H9 (cell line): ENCODE measurements around the gene TRIAP1. TPM values are rescaled to one million over a fixed set of nuclear protein-coding genes. Genes with fewer than 3 reads are reported as not detected.

Source experiments
- DNase-seq: peaks from one replicate; pipeline ENCODE4 v3.0.0-alpha.2; 2017
- H2AFZ ChIP-seq: one replicate; pipeline ENCODE4 v1.6.1; 2013; ENCODE audit warnings: mild to moderate bottlenecking, low read length, control low read depth, moderate library complexity
- H2AK5ac ChIP-seq: 2 replicates; pipeline ENCODE4 v1.6.1; 2013; ENCODE audit warnings: low read length, control low read depth, mixed read lengths; ENCODE audit not compliant: insufficient read length
- H2BK120ac ChIP-seq: one replicate; pipeline ENCODE4 v1.6.1; 2013; ENCODE audit warnings: low read depth, mild to moderate bottlenecking, low read length, control low read depth, inconsistent platforms; ENCODE audit not compliant: poor library complexity, severe bottlenecking
- H2BK12ac ChIP-seq: 2 replicates; pipeline ENCODE4 v1.6.1; 2013; ENCODE audit warnings: low read length, control low read depth, mixed read lengths, low read depth; ENCODE audit not compliant: insufficient read length
- H2BK15ac ChIP-seq: 2 replicates; pipeline ENCODE4 v1.6.1; 2013; ENCODE audit warnings: low read depth, low read length, control low read depth
- H2BK20ac ChIP-seq: one replicate; pipeline ENCODE4 v1.6.1; 2013; ENCODE audit warnings: low read depth, mild to moderate bottlenecking, low read length, control low read depth, inconsistent platforms; ENCODE audit not compliant: poor library complexity, severe bottlenecking
- H2BK5ac ChIP-seq: 2 replicates; pipeline ENCODE4 v1.6.1; 2013; ENCODE audit warnings: low read length, control low read depth, mixed read lengths; ENCODE audit not compliant: insufficient read length
- H3K14ac ChIP-seq: 2 replicates; pipeline ENCODE4 v1.6.1; 2013; ENCODE audit warnings: low read length, control low read depth; ENCODE audit not compliant: insufficient read depth
- H3K18ac ChIP-seq: 2 replicates; pipeline ENCODE4 v1.6.1; 2013; ENCODE audit warnings: low read depth, mild to moderate bottlenecking, mixed read lengths, low read length, control low read depth; ENCODE audit not compliant: insufficient read length
- H3K23ac ChIP-seq: 2 replicates; pipeline ENCODE4 v1.6.1; 2013; ENCODE audit warnings: low read length, control low read depth, mixed read lengths, low read depth; ENCODE audit not compliant: insufficient read length
- H3K23me2 ChIP-seq: 2 replicates; pipeline ENCODE4 v1.6.1; 2013; ENCODE audit warnings: low read depth, mild to moderate bottlenecking, mixed read lengths, low read length, control low read depth; ENCODE audit not compliant: insufficient read length, poor library complexity, severe bottlenecking
- H3K27ac ChIP-seq: 2 replicates; pipeline ENCODE4 v1.5.1; 2013; ENCODE audit warnings: low read length, control low read depth, mixed read lengths, low read depth; ENCODE audit not compliant: insufficient read length
- H3K27me3 ChIP-seq: 2 replicates; pipeline ENCODE4 v1.6.1; 2013; ENCODE audit warnings: low read length, control low read depth, inconsistent platforms; ENCODE audit not compliant: insufficient read depth
- H3K4ac ChIP-seq: 2 replicates; pipeline ENCODE4 v1.6.1; 2013; ENCODE audit warnings: low read depth, mild to moderate bottlenecking, control low read depth, inconsistent platforms, low read length, moderate library complexity
- H3K4me1 ChIP-seq: 2 replicates; pipeline ENCODE4 v1.6.1; 2013; ENCODE audit warnings: low read length, control low read depth, inconsistent platforms; ENCODE audit not compliant: insufficient read depth
- H3K4me2 ChIP-seq: 2 replicates; pipeline ENCODE4 v1.6.1; 2013; ENCODE audit warnings: low read length, control low read depth, mixed read lengths; ENCODE audit not compliant: insufficient read length, insufficient read depth
- H3K56ac ChIP-seq: 2 replicates; pipeline ENCODE4 v1.6.1; 2013; ENCODE audit warnings: low read depth, mild to moderate bottlenecking, mixed read lengths, low read length, control low read depth; ENCODE audit not compliant: insufficient read length
- H3K79me1 ChIP-seq: 2 replicates; pipeline ENCODE4 v1.6.1; 2013; ENCODE audit warnings: low read depth, mild to moderate bottlenecking, moderate library complexity, low read length, control low read depth, inconsistent platforms; ENCODE audit not compliant: insufficient read depth, poor library complexity, severe bottlenecking
- H3K79me2 ChIP-seq: 2 replicates; pipeline ENCODE4 v1.6.1; 2013; ENCODE audit warnings: low read length, control low read depth, inconsistent platforms; ENCODE audit not compliant: insufficient read depth
- H3K9ac ChIP-seq: 2 replicates; pipeline ENCODE4 v1.6.1; 2013; ENCODE audit warnings: low read length, control low read depth, mixed read lengths; ENCODE audit not compliant: insufficient read length; ENCODE audit errors: extremely low read depth
- H3K9me3 ChIP-seq: one replicate; pipeline ENCODE4 v1.6.1; 2013; ENCODE audit warnings: low read depth, low read length, inconsistent platforms; ENCODE audit not compliant: control insufficient read depth
- H3T11ph ChIP-seq: one replicate; pipeline ENCODE4 v1.6.1; 2013; ENCODE audit warnings: mild to moderate bottlenecking, low read length, control low read depth, inconsistent platforms
- H4K20me1 ChIP-seq: one replicate; pipeline ENCODE4 v1.6.1; 2013; ENCODE audit not compliant: control insufficient read depth, insufficient read length, insufficient read depth
- H4K5ac ChIP-seq: 2 replicates; pipeline ENCODE4 v1.6.1; 2013; ENCODE audit warnings: low read depth, mild to moderate bottlenecking, mixed read lengths, low read length, control low read depth; ENCODE audit not compliant: insufficient read length
- H4K8ac ChIP-seq: replicated peaks from 2 replicates; pipeline ENCODE4 v1.6.1; 2013; ENCODE audit warnings: low read length, control low read depth, mixed read lengths, low read depth; ENCODE audit not compliant: insufficient read length
- H4K91ac ChIP-seq: 2 replicates; pipeline ENCODE4 v1.6.1; 2013; ENCODE audit warnings: low read depth, mild to moderate bottlenecking, moderate library complexity, mixed read lengths, low read length, control low read depth; ENCODE audit not compliant: insufficient read length
- H3K27ac Mint-ChIP-seq, 3 experiments: 2 replicates in 2 of 3; 3 replicates in 1 of 3; pipeline ENCODE4 v1.8.0; 2020 to 2021; ENCODE audit warnings: mixed read lengths in 3 of 3, mild to moderate bottlenecking in 1 of 3, moderate library complexity in 1 of 3
- H3K27me3 Mint-ChIP-seq: 2 replicates; pipeline ENCODE4 v1.8.0; 2021; ENCODE audit warnings: low read depth, mild to moderate bottlenecking, moderate library complexity, mixed read lengths
- H3K36me3 Mint-ChIP-seq, 3 experiments: 2 replicates in 2 of 3; 3 replicates in 1 of 3; pipeline ENCODE4 v1.8.0; 2020 to 2021; ENCODE audit warnings: low read depth in 3 of 3, mixed read lengths in 3 of 3; ENCODE audit not compliant: insufficient read depth in 1 of 3
- H3K4me1 Mint-ChIP-seq, 2 experiments: 2 replicates each; pipeline ENCODE4 v1.8.0; 2020; ENCODE audit warnings: mixed read lengths in 2 of 2
- H3K4me3 Mint-ChIP-seq, 2 experiments: 2 replicates in 1 of 2; 3 replicates in 1 of 2; pipeline ENCODE4 v1.8.0; 2020 to 2021; ENCODE audit warnings: mild to moderate bottlenecking in 2 of 2, mixed read lengths in 2 of 2, moderate library complexity in 1 of 2
- H3K9me3 Mint-ChIP-seq, 2 experiments: 2 replicates in 1 of 2; 3 replicates in 1 of 2; pipeline ENCODE4 v1.8.0; 2020; ENCODE audit warnings: mild to moderate bottlenecking in 2 of 2, mixed read lengths in 2 of 2, moderate library complexity in 1 of 2
- WGBS: extraction: QIAGEN DNeasy Blood & Tissue Kit; methylation state at CpG from one replicate; pipeline ENCODE4 v1.1.7; 2013; ENCODE audit warnings: missing lambda C conversion rate, low lambda C conversion rate, mixed read lengths; ENCODE audit not compliant: insufficient read length; ENCODE audit errors: extremely low coverage; 5-methylcytosine and 5-hydroxymethylcytosine counted together
- total RNA-seq: library from RNA; stranded (reverse); gene quantifications from 2 replicates; pipeline ENCODE4 v1.2.1, GENCODE V29; 2021
- TF ChIP-seq, protein P1 (sequence below): fragments of 200-600 bp; sonication (generic); conservative IDR thresholded peaks from 3 replicates; pipeline ENCODE4 v1.8.0; 2021; ENCODE audit warnings: antibody characterized with exemption, mild to moderate bottlenecking

Gene TRIAP1
- total RNA-seq, 1 experiment from 2014 or later = 70.4 TPM

DNA sequence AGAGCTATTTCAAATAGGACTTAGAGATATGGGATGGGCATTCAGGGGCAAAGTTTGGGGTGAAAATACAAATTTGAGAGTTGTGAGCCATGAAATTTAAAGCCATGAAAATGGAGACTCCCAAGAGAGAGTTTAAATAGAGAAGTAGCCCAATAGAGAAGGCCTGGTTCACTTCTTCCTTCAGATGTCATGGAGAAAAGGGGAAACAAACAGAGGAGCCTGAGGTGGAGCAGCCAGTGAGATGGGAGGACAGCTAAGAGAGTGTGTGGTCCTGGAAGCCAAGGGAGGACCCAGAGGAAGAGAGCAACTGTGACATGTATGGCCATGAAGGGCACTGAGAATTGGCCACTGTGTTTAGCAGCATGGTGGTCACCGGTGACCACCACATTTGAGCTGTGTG lies 37.4 kb upstream of the TRIAP1 start:
- Histone ChIP-seq H2BK15ac (no peak overlapping the region), H2BK120ac (no peak overlapping the region), H3K56ac (no peak overlapping the region), H3T11ph (no peak overlapping the region), H3K79me2 (no peaks in the 10 kb centered on the region), H3K27me3 (no peaks in the 10 kb centered on the region), H4K8ac (no peak overlapping the region), H3K79me1 (no peaks in the 10 kb centered on the region), H3K9me3 (no peaks in the 10 kb centered on the region), H3K4me2 (no peak overlapping the region), H3K4ac (no peak overlapping the region), H3K4me1 (no peaks in the 10 kb centered on the region; the same call in 1 of the 2 replicates), H3K23ac (no peak overlapping the region), H3K23me2 (no peaks in the 10 kb centered on the region), H2BK12ac (no peak overlapping the region), H2BK5ac (no peak overlapping the region), H2BK20ac (no peak overlapping the region), H3K27ac (no peak overlapping the region), H3K18ac (no peak overlapping the region), H2AK5ac (no peak overlapping the region), H4K5ac (no peak overlapping the region), H2AFZ (no peak overlapping the region), H4K20me1 (no peaks in the 10 kb centered on the region), H3K9ac (no peak overlapping the region), H3K14ac (no peak overlapping the region), H4K91ac (no peak overlapping the region)
- H3K4me3 Mint-ChIP-seq = no peak overlapping the region
- no peaks in the 10 kb centered on the region for H3K27me3 Mint-ChIP-seq
- no peak for DNase-seq
- TF ChIP-seq, protein P1, sequence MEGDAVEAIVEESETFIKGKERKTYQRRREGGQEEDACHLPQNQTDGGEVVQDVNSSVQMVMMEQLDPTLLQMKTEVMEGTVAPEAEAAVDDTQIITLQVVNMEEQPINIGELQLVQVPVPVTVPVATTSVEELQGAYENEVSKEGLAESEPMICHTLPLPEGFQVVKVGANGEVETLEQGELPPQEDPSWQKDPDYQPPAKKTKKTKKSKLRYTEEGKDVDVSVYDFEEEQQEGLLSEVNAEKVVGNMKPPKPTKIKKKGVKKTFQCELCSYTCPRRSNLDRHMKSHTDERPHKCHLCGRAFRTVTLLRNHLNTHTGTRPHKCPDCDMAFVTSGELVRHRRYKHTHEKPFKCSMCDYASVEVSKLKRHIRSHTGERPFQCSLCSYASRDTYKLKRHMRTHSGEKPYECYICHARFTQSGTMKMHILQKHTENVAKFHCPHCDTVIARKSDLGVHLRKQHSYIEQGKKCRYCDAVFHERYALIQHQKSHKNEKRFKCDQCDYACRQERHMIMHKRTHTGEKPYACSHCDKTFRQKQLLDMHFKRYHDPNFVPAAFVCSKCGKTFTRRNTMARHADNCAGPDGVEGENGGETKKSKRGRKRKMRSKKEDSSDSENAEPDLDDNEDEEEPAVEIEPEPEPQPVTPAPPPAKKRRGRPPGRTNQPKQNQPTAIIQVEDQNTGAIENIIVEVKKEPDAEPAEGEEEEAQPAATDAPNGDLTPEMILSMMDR = no peak
- H3K36me3 Mint-ChIP-seq = no peaks in the 10 kb centered on the region; a peak in 2 of 7 replicates
- no peak overlapping the region; a peak in 2 of 7 replicates for H3K27ac Mint-ChIP-seq
- WGBS = no CpG with 5 or more reads among the region's 1 CpG
- no peaks in the 10 kb centered on the region for H3K9me3 Mint-ChIP-seq
- H3K4me1 Mint-ChIP-seq = peaks cover 6 to 7% of the 10 kb centered on the region in 2 experiments
